OCI-LY1 (cell line): Measurements from ENCODE around the gene KLRC1.

Source experiments
- H2AFZ ChIP-seq: fragments of 200-600 bp; sonication (generic), shearing (Covaris generic); 2 replicates; pipeline ENCODE4 v1.6.0; 2014; ENCODE audit warnings: antibody characterized with exemption, mild to moderate bottlenecking, low read length
- H3F3A ChIP-seq: fragments of 200-600 bp; sonication (generic), shearing (Covaris generic); 2 replicates; pipeline ENCODE4 v1.6.0; 2014; ENCODE audit warnings: mild to moderate bottlenecking, antibody characterized with exemption, low read length, moderate library complexity; ENCODE audit not compliant: insufficient read depth
- H3K27ac ChIP-seq: fragments of 200-600 bp; sonication (generic); 2 replicates; pipeline ENCODE4 v1.5.1; 2014; ENCODE audit warnings: low read length, mixed run types, mild to moderate bottlenecking, low read depth; ENCODE audit not compliant: poor library complexity, severe bottlenecking
- H3K27me3 ChIP-seq: fragments of 200-600 bp; sonication (generic); 2 replicates; pipeline ENCODE4 v1.6.0; 2014; ENCODE audit warnings: antibody characterized with exemption, mild to moderate bottlenecking, low read length, moderate library complexity; ENCODE audit not compliant: insufficient read depth
- H3K36me3 ChIP-seq: fragments of 200-600 bp; sonication (generic); 2 replicates; pipeline ENCODE4 v1.6.1; 2014; ENCODE audit warnings: mild to moderate bottlenecking, antibody characterized with exemption, low read length, moderate library complexity, mixed read lengths; ENCODE audit not compliant: insufficient read depth
- H3K4me1 ChIP-seq: fragments of 200-600 bp; sonication (generic); 2 replicates; pipeline ENCODE4 v1.5.1; 2014; ENCODE audit warnings: mild to moderate bottlenecking, low read length, moderate library complexity; ENCODE audit not compliant: insufficient read depth, severe bottlenecking
- H3K4me2 ChIP-seq: fragments of 200-600 bp; sonication (generic), shearing (Covaris generic); 2 replicates; pipeline ENCODE4 v1.6.1; 2014; ENCODE audit warnings: low read length
- H3K4me3 ChIP-seq: fragments of 200-600 bp; sonication (generic); 2 replicates; pipeline ENCODE4 v1.5.1; 2014; ENCODE audit warnings: low read length, low read depth, mild to moderate bottlenecking, mixed read lengths; ENCODE audit not compliant: poor library complexity, severe bottlenecking
- H3K79me2 ChIP-seq: fragments of 200-600 bp; shearing (Covaris generic); 2 replicates; pipeline ENCODE4 v1.6.1; 2016; ENCODE audit warnings: mixed run types, low read length, mixed read lengths; ENCODE audit not compliant: insufficient read depth
- H3K9ac ChIP-seq: fragments of 200-600 bp; sonication (generic), shearing (Covaris generic); 2 replicates; pipeline ENCODE4 v1.6.1; 2014; ENCODE audit warnings: mild to moderate bottlenecking, low read length, mixed read lengths
- H3K9me2 ChIP-seq: fragments of 200-600 bp; sonication (generic), shearing (Covaris generic); 2 replicates; pipeline ENCODE4 v1.6.1; 2014; ENCODE audit warnings: low read depth, mild to moderate bottlenecking, low read length, mixed read lengths
- H3K9me3 ChIP-seq: fragments of 200-600 bp; shearing (Covaris generic); 2 replicates; pipeline ENCODE4 v1.6.1; 2014; ENCODE audit warnings: low read length, mixed read lengths
- H4K20me1 ChIP-seq: fragments of 200-600 bp; sonication (generic), shearing (Covaris generic); 2 replicates; pipeline ENCODE4 v1.6.0; 2016; ENCODE audit warnings: mild to moderate bottlenecking, low read length; ENCODE audit not compliant: insufficient read depth
- EZH2 ChIP-seq: fragments of 200-600 bp; sonication (generic), shearing (Covaris generic); IDR thresholded peaks from 2 replicates; pipeline ENCODE4 v1.8.0; 2017; ENCODE audit warnings: borderline replicate concordance, mixed run types, mild to moderate bottlenecking, antibody characterized with exemption, low read length, moderate library complexity, mixed read lengths
- TF ChIP-seq, protein P1 (sequence below): fragments of 200-600 bp; sonication (generic), shearing (Covaris generic); IDR thresholded peaks from 2 replicates; pipeline ENCODE4 v1.5.1; 2017; ENCODE audit warnings: mild to moderate bottlenecking, antibody characterized with exemption, low read length, moderate library complexity, mixed read lengths

Gene KLRC1

DNA sequence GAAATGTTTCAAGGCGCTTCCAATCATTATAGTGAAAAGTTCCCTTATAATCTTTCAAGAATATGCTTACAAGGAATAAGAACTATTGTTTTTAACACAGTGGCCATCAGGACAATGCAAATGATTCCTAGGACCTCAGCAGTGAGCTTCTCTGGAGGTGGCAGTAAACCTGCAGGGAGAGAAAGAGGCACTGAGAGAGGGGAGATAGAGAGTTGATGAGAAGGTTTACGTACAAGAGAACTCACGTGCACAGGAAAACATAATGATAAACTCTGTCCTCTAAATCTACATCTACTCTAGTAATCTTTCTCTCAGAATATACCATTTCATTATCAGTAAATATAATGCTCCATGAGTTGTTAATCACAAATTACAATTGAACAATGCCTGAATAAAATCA lies 44.3 kb downstream of the KLRC1 start:
- no peak for TF ChIP-seq EZH2
- TF ChIP-seq, protein P1, sequence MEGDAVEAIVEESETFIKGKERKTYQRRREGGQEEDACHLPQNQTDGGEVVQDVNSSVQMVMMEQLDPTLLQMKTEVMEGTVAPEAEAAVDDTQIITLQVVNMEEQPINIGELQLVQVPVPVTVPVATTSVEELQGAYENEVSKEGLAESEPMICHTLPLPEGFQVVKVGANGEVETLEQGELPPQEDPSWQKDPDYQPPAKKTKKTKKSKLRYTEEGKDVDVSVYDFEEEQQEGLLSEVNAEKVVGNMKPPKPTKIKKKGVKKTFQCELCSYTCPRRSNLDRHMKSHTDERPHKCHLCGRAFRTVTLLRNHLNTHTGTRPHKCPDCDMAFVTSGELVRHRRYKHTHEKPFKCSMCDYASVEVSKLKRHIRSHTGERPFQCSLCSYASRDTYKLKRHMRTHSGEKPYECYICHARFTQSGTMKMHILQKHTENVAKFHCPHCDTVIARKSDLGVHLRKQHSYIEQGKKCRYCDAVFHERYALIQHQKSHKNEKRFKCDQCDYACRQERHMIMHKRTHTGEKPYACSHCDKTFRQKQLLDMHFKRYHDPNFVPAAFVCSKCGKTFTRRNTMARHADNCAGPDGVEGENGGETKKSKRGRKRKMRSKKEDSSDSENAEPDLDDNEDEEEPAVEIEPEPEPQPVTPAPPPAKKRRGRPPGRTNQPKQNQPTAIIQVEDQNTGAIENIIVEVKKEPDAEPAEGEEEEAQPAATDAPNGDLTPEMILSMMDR: no peak
- H3K9me3 ChIP-seq: peaks cover 12% of the 10 kb centered on the region; the same call in 1 of the 2 replicates
- no peak overlapping the region for H2AFZ ChIP-seq
- H3K79me2 ChIP-seq: peaks cover 60% of the 10 kb centered on the region
- peak overlapping the region; percentile 70 for H3K4me2 ChIP-seq
- no peaks in the 10 kb centered on the region for H4K20me1 ChIP-seq
- H3K27ac ChIP-seq: peak overlapping the region; percentile 93
- H3K36me3 ChIP-seq: peaks cover 67% of the 10 kb centered on the region
- no peaks in the 10 kb centered on the region for H3K27me3 ChIP-seq
- no peaks in the 10 kb centered on the region for H3K9me2 ChIP-seq
- H3K9ac ChIP-seq: peak overlapping the region; percentile 77
- peaks cover 61% of the 10 kb centered on the region for H3K4me1 ChIP-seq
- H3F3A ChIP-seq: 0 out of 2 replicates have a peak, but pooled peaks cover 7% of the 10 kb centered on the region
- H3K4me3 ChIP-seq: peak overlapping the region; percentile 83

DNA sequence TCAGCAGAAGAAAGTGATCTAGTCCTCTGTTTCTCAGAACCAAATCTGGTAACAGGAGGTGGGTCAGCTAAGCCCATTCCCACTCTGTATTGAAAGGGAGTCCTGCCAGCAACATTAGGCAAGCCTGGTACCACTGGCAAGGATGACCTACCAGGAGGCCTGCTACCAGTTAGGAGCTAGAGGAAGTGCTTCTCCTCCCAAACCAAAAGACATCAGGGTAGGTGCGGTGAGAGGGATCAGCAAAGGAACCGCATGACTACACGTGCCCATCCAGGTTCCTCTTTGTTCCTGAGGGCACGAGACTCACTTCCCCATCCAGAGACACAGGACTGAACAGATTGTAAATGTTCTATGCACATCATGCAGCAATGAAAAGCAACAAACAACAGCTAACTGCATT lies 46.5 kb downstream of the KLRC1 start:
- H3K9ac ChIP-seq: peak overlapping the region; percentile 77
- H4K20me1 ChIP-seq: no peaks in the 10 kb centered on the region
- no peaks in the 10 kb centered on the region for H3K9me2 ChIP-seq
- peak overlapping the region; percentile 70 for H3K4me2 ChIP-seq
- peaks cover 77% of the 10 kb centered on the region for H3K79me2 ChIP-seq
- H3K27ac ChIP-seq: peak overlapping the region; percentile 93
- TF ChIP-seq, protein P1: no peak
- TF ChIP-seq EZH2: no peak
- H3K27me3 ChIP-seq: no peaks in the 10 kb centered on the region
- 0 out of 2 replicates have a peak, but pooled peaks cover 3% of the 10 kb centered on the region for H3F3A ChIP-seq
- H2AFZ ChIP-seq: no peak overlapping the region
- peaks cover 12% of the 10 kb centered on the region; the same call in 1 of the 2 replicates for H3K9me3 ChIP-seq
- peak overlapping the region; percentile 83 for H3K4me3 ChIP-seq
- peaks cover 68% of the 10 kb centered on the region for H3K36me3 ChIP-seq
- peaks cover 63% of the 10 kb centered on the region for H3K4me1 ChIP-seq

DNA sequence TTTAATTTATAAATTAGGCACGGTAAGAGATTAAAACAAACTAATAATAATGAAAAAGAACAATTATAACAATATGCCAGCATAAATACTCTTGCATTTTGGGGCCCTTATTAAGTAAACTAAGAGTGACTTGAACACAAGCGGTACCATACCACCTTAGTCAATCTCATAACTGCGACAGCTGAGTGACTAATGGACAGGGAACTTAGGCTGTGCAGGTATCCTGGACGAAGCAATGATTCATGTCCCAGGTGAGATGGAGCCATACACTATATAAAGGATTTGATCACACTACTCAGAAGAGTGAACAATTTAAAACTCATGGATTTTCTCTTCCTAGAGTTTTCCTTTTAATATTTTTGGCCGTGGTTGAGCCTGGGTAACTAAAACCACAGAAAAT lies 47.9 kb downstream of the KLRC1 start:
- Histone ChIP-seq H3K27me3 (no peaks in the 10 kb centered on the region), H3K4me2 (no peak overlapping the region), H3K27ac (no peak overlapping the region), H3K4me3 (peak overlapping the region; percentile 13), H3K9me2 (no peaks in the 10 kb centered on the region), H3K9me3 (peaks cover 12% of the 10 kb centered on the region; the same call in 1 of the 2 replicates), H4K20me1 (no peaks in the 10 kb centered on the region), H3K4me1 (peaks cover 63% of the 10 kb centered on the region), H3F3A (peaks cover 4% of the 10 kb centered on the region; the same call in 1 of the 2 replicates), H2AFZ (no peak overlapping the region), H3K36me3 (peaks cover 82% of the 10 kb centered on the region), H3K79me2 (peaks cover 88% of the 10 kb centered on the region), H3K9ac (no peak overlapping the region)
- no peak for TF ChIP-seq EZH2
- TF ChIP-seq, protein P1: no peak
